ENCODE data around the gene SPTSSB.

SPTSSB gene

DNA sequence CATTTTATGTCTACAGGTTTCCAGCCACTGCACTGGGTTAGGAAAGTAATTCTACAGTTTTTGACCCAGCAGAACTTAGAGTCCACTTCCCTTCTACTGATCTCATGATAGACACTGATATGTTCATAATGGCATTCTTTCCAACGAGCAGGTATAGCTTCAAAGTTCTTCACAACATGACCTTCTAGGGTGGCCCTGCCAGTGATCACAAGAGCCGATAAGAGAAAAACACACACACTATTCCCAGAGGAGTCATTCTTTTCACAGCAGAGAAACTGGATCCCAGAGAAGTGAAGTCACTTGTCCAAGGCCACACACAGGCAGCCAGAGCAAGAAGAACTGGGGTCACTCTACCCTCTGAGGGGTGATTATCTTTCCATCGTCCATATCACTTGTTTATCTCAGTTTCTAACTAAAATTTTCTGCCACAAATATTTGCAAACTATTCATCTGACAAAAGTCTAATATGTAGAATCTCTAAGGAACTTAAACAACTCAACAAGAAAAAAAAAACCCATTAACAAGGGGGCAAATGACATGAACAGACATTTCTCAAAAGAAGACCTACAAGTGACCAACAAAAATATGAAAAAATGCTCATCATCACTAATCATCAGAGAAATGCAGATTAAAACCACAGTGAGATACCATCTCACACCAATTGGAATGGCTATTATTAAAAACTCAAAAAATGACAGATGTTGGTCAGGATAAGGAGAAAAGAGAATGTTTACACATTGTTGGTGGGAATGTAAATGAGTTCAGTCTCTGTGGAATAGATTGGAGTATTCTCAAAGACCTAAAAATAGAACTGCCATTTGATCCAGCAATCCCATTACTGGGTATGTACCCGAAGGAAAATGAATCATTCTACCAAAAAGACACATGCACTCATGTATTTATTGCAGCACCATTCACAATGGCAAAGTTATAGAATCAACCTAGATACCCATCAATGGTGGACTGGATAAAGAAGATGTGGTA, 31.5 kb downstream of the SPTSSB start:
- DNase-seq (ENCODE audit: low read depth in 2 of 2) = no peak

DNA sequence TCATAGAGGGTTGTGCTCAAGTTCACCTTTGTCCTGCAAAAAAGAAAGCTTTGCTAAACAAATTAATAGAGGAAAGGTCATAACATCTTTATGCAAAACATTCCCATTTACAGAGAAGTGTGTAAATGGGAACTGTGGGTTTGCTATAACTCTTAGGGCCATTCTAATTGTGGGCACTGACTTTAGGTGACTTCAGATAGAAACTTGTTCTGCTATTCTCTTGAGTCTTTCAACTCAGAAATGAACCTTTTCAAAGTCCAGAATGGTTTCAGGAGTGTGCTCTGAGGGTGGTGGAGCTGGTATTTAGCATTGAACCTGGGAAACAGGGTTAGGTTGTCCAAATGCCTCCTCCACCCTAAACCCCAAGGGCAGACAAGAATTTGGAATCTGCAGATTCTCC, 34.0 kb downstream of the SPTSSB start:
- DNase-seq (ENCODE audit: low read depth in 2 of 2) = no peak

DNA sequence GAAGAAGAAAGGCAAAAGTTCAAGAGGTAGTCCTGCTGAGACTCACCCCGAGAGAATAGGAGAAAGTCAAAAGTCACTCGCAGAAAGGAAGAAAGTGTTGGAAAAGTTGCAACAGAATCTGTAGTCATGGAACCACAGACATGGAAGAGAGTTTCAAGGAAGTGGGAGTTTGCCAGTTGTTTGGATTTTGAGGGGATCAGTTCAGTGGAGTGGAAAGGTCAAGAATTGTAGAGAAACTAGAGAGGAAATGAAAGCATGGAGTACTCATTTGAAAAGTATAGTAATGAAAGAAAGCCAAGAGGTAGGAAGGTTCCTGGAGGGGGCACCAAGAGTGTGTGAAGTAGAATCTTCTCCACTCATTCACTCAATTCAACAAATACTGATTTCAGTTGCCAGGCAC, 34.7 kb downstream of the SPTSSB start:
- DNase-seq (ENCODE audit: low read depth in 2 of 2) = no peak

DNA sequence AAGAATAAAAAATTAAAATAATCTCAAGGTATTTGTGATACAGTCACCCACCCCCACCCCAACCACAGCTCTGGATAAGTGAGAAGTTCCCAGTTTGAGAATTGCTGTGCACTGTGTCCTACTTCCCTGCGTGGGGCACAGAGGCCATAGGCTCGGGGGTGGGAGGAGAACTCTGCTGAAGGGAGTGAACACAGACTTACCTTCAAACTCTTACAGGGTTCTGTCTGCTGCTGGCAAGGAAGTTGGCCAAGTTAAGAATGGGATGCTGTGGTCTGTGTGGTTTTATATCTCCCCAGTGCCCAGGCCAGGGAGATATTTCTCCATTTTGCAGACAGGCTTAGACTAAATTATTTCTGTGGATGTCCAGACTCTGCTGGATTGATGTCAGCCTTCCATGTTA, 37.6 kb downstream of the SPTSSB start:
- DNase-seq (ENCODE audit: low read depth in 2 of 2) = no peak

DNA sequence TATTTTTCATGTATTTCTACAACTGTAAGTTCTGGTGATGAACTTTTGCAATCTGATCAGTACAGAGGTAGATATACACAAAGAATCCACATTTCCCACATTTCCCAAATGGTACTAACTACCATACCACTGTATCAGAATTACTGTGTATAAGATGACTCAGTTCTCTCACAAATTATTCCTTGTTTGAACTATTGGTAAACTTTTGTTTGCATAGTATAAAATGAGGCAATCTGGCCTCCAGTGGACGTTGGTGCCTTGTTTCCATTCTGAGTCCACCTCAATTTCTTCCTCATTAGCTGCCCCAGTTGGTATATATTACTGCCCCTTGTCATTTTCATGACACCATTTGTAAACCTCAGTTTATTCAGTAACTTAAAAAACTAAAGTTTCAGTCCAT, 38.5 kb downstream of the SPTSSB start:
- no peak for DNase-seq (ENCODE audit: low read depth in 2 of 2)

DNA sequence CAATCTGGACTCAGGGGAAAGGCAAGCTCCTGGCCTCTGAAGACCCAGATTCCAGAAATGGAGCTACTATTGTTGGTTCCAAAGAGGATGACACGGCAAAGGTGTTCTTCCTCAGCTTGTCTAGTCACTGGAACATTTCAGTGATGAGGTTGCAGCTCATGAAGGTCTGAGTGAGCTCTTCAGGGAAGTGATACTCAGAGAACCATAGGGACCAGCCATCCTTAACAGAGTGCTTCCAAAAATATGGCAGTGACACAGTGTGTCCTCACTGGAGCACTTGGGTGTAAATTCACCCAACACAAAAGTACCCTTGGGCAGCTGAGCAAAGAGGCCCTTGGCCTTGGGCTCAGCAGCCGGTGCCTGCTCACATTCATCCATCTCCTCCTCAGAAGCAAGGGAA, 46.3 kb downstream of the SPTSSB start:
- DNase-seq (ENCODE audit: low read depth in 2 of 2) = no peak

DNA sequence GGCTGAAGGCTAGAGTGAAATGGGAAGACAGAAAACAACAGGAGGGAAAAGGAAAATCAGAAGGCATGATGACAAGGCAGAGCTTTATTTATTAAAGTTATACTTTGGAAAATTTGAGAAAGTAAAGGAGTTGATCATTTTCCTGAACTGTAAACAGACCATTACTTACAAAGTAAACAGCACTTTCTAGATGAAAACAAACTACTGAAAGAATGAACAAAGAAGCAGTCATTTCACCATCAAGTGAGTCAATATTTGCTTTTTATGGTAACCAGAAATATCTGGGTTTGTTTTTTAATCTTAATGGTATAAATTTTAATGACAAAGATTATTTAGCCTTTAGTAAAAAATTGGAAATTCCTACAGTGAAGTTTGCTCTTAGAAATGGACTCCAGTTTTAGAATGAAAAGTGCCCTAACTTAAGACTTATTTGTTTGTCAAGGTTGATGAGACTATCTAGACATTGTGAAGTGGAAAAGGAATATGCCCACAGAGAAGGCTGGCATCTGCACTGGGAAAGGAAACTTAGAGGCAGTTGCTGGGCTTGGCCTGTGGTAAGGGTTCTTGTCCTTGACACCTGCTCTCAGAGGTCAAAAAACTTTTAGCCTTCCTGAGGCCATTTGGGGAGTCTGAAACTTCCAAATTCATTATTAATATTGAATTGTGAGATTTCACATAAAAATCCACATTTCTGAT, 47.2 kb downstream of the SPTSSB start:
- DNase-seq (ENCODE audit: low read depth in 2 of 2) = no peak

DNA sequence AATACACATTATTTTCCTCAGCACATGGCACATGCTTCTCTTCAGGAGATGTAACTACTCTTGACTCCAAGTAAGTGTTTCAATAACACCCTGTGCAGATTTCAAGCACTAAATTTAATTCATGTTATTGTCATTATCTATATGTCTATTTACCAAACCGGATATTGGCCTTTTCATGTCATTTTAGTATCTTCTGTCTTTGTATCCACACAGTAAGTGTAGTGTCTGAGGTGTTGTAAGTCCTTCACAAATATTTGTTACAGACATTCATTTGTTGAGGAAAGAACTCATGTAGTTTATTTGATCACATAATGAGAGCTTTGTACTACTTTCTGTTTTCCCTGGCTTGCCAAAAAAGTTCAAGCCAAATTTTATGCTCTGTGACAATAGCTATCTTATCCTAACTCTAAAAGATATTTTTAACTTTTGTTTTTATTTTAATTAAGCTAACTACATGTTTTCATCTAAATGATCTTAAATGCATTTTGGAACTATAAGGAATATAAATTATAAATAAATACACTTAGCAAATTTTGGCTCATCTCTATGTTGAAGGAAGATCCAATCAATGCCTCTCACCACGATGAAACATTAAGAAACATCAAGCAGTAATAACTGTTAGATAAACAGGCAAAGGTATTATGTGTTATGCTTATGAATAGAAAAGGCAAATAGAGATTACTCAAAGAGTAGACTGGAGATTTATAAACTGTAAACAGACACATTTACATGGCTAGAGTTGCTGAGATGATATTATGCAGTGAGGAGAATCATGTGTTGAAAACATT, 48.3 kb downstream of the SPTSSB start:
- no peak for DNase-seq (ENCODE audit: low read depth in 2 of 2)

DNA sequence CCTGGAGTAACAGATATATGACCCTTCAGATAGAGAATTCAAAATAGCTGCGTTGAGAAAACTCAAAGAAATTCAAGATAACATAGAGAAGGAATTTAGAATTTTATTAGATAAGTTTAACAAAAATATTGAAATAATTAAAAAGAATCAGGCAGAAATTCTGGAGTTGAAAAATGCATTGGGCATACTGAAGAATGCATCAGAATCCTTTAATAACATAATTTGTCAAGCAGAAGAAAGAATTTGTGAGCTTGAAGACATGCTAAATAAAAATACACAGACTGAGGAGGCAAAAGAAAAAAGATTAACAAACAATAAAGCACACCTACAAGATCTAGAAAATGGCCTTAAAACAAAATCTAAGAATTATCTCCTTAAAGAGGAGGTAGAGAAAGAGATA, 50.5 kb downstream of the SPTSSB start:
- no peak for DNase-seq (ENCODE audit: low read depth in 2 of 2)

DNA sequence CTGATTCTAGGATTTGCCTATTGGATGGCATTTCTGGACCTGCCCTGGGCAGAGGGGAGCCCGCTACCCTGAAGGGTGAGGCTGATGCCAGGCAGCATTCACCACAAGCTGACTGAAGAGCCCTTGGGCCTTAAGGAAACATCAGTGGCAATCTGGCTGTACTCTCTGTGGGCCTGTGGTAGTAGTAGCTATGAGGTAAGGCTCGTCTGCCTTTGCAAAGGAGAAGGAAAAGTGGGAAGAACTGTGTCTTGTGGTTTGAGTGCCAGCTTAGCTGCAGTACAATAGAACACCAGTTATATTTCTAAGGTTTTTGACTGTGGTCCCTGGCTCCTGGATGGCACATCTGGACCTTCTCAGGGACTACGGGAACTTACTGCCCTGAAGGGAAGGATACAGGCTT, 51.5 kb downstream of the SPTSSB start:
- DNase-seq (ENCODE audit: low read depth in 2 of 2) = no peak

DNA sequence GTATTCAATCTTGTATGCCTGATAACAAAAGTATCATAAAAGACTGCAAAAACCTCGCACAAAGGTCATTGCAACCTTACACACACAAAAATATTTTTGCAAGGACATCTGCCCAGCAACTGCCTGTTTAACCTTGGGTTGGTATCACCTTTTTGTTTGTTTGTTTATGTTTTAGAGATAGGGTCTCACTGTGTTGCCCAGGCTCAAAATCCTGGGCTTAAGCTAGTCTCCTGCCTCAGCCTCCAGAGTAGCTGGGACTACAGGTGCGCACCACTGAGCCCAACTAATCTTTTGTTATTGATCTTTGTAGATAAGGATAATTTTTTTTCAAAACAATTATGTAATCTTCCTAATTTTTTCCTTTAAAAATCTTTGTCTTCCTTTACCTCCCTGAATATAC, 54.2 kb downstream of the SPTSSB start:
- DNase-seq (ENCODE audit: low read depth in 2 of 2) = no peak

DNA sequence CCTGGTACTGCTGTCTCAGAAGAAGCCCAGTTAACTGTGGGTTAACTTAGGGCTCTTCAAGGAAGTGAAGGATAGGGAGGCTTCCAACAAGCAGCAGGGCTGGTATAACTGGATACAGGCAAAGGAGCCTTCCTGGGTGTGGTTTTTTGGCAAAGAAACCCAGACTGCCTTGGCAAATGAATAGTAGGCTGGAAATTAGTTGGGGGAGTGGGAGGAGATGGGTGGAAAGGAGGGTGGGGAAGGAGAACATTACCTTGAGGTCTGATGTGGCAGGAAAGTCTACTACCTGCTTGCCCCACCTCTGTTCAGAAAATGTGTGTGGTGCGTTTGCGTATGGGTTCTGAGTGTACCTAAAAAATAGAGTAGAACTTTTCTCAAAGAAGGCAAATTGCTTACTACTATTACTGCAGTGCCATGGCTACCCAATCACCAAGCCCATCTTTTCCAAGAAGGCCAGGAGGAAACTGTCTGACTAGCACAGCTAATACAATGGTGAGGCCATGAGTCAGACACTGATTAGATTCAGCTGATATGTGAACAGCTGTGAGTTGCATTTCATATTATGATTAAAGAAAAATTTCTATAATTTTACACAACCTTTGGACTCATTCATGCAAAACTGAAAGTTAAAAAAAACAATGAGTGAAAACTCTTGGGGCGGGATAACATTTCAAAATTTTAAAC, 55.2 kb downstream of the SPTSSB start:
- DNase-seq (ENCODE audit: low read depth in 2 of 2) = no peak

DNA sequence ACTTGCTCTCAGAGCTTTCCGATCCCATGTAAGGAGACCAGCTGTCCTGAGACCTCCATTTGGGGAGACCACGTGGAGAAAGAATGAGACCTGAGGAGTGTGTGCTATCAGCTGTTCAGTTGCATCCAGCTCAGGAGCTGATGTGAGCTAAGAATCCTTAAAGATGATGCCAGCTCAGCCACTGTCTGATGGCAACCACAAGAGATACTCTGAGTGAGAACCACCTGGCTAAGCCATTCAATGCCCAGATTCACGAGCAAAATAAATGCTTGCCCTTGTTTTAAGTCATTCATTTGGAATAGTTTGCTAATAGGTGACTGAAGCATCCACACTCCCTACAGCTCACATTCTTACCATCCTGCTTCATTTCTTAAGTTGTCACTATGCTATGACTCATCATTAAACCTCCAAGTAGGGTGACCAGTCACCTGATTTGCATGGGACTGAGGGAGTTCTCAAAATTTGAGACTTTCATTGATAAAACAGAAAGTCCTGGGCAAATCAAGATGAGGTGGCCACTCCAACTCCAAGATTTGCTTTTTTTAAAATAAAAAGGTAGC, 56.4 kb downstream of the SPTSSB start:
- no peak for DNase-seq (ENCODE audit: low read depth in 2 of 2)

DNA sequence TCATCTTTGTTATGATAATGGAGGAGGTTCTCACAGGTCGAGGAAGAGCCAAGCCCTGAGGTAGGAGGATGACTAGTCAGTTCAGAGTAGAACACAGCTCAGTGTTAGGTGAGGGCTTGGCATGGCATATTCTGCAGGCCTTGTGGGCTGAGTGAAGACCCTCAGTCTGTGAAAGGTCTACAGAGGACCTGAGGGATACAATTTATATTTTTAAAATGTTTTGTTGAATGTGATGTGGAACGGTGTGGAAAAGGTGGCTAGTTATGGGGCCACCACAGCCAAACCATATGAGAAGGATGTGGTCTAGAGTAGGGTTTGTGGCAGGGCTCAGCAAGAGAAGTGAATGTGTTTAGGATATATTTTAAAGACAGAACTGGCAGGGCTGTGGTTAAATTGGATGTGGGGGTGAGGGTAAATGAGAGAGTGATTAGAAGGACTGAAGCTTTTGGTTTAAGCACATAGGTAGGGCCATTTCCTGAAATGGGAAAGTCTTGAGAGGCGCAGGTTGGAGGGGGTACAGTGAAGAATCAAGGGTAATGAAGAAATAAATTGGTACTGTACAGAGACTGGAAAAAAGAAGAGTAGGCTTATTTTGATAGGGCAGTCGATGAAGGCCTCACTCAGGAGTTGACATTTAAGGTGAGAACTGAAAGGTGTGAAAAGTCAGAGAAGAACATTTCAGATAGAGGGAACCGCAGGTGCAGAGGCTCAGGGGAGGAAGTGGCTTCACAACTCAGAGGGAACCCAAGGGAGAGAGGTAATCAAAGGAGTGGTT, 60.5 kb downstream of the SPTSSB start:
- no peak for DNase-seq (ENCODE audit: low read depth in 2 of 2)

DNA sequence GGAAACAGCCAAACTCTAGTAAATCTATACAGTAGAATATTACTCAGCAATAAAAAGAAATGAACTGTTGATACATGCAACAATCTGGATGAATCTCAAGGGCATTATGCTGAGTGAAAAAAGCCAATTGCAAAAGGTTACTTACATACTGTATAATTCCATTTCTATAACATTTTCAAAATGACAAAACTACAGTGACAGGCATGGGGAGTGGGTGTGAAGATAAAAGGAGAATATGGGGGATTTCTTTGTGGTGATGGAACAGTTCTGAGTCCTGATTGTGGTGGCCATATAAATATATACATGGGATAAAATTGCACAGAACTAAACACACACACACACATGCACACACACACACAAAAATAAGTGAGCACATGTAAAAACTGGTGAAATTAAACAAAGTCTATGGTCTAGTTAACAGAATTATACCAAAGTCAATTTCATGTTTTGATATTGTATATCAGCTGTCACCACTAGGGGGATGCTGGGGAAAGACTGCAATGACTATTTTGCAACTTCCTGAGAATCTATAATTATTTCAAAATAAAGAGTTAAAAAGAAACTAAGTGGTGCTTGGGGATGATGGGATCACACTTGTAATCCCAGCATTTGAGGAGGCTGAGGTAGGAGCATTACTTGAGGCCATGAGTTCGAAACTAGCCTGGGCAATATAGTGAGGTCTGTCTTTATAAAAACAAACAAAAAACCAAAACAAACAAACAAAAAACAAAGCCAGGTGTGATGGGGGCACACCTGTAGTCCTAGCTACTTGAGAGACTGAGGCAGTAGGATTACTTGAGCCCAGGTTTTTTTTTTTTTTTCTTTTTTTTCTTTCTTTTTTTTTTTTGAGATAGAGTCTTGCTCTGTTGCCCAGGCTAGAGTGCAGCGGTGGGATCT, 66.0 kb downstream of the SPTSSB start:
- peak in 1 of 2 donors; percentile 14 for DNase-seq (ENCODE audit: low read depth in 2 of 2)

DNA sequence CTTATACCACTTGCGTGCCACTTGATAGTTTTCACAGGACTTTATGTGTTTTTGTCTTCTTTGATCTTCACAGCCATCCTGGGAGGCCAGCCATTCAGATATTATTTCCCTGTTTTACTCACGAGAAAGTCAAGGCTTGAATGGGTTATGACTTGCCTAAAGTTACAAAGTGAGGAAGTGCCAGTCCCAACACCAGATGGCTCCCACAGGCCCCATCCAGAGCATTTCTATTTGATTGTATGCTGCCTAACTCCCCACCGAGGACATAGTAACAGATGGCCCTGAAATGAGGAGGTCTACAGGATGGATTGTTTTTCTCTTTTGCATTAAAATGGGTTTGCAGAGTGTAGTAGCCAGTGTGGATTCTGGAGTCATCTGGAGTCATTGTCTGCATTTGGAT, 74.5 kb downstream of the SPTSSB start:
- no peak for DNase-seq (ENCODE audit: low read depth in 2 of 2)

DNA sequence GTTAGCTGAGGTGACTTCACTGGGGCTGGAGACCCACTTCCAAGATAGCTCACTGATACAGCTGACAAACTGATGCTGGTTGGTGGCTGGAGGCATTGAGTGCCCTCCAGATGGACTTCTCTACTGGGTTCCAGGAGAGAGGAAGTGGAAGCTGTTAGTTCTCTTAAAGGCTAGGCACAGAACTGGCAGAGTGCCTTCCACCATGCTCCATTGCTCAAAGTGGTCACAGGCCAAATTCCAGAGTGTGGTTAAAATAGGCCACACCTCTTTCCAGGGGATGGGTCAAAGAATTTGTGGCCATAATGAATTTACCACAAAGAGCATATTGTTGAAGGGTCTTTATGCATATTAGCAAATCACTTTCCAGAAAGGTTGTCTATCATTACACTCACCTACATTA, 76.0 kb downstream of the SPTSSB start:
- DNase-seq (ENCODE audit: low read depth in 2 of 2) = no peak
